HepG2 (cell line): ENCODE data around the gene NAGA. TPM values are rescaled to one million over a fixed set of nuclear protein-coding genes. Genes with fewer than 3 reads are reported as not detected.

ENCODE experiments used
- ATAC-seq: fragments of 200-7000 bp; cut with Tn5 transposase; 3 replicates; pipeline ENCODE4 v1.9.1; 2020; ENCODE audit warnings: mild to moderate bottlenecking, moderate library complexity
- BruUV-seq: library from RNA; stranded (reverse); fragments of 400-500 nt; replicated peaks from 2 replicates; lab custom pipeline; 2021; lab: Mats Ljungman, UMichigan
- CTCF ChIA-PET: fragments of 300-600 bp; formaldehyde crosslinking; extraction: SDS; loops from one replicate; lab custom pipeline; 2021; ENCODE audit warnings: low total read pairs, inconsistent platforms, low intra/inter-chr PET ratio; lab: Yijun Ruan, JAX
- POLR2A ChIA-PET: fragments of 350-600 bp; sonication (Branson Sonifier 250); formaldehyde crosslinking; loops from one replicate; lab custom pipeline; 2020; ENCODE audit warnings: antibody characterized with exemption, inconsistent platforms; lab: Yijun Ruan, JAX
- DNase-seq: peaks from one replicate; pipeline ENCODE4 v3.0.0-alpha.2; 2015; ENCODE audit warnings: low spot score
- FAIRE-seq: peaks from 3 replicates; lab custom pipeline; 2011; peaks lifted over from hg19 to GRCh38; lab: Jason Lieb, UNC
- H2AFZ ChIP-seq: one replicate; pipeline ENCODE4 v1.6.1; 2011; ENCODE audit warnings: low read length, inconsistent platforms
- H3K27ac ChIP-seq: fragments of 300-600 bp; 3 replicates; pipeline ENCODE4 v1.8.0; 2011; ENCODE audit warnings: mixed run types, mild to moderate bottlenecking, mixed read lengths, low read length, inconsistent platforms; ENCODE audit not compliant: insufficient read depth; ENCODE audit errors: extremely low read length
- H3K27me3 ChIP-seq, 2 experiments: fragments of 200-600 bp in 1 of 2; 2 replicates in 1 of 2; 3 replicates in 1 of 2; pipeline versions ENCODE4 v1.6.0 to v1.8.0; 2011; ENCODE audit warnings: low read length in 2 of 2, mild to moderate bottlenecking in 2 of 2, moderate library complexity in 2 of 2, inconsistent platforms in 1 of 2; ENCODE audit not compliant: insufficient read depth in 2 of 2, control insufficient read depth in 1 of 2
- H3K36me3 ChIP-seq, 2 experiments: fragments of 200-600 bp in 1 of 2; replicated peaks in 1 of 2; 2 replicates in 1 of 2; 3 replicates in 1 of 2; pipeline versions ENCODE4 v1.5.1 to v1.8.0; 2011; ENCODE audit warnings: low read length in 2 of 2, inconsistent platforms in 1 of 2; ENCODE audit not compliant: insufficient read depth in 2 of 2, control insufficient read depth in 1 of 2
- H3K4me1 ChIP-seq: 2 replicates; pipeline ENCODE4 v1.5.1; 2012; ENCODE audit warnings: low read length, inconsistent platforms; ENCODE audit not compliant: insufficient read depth
- H3K4me2 ChIP-seq: 2 replicates; pipeline ENCODE4 v1.6.0; 2011; ENCODE audit warnings: low read depth, low read length, inconsistent platforms
- H3K4me3 ChIP-seq, 3 experiments: fragments of 200-600 bp in 1 of 3; sonication (generic), shearing (Covaris generic) in 1 of 3; replicated peaks in 1 of 3; 2 replicates each; pipeline ENCODE4 v1.5.1; 2011 to 2016; ENCODE audit warnings: low read length in 3 of 3, inconsistent platforms in 2 of 3, low read depth in 2 of 3, mild to moderate bottlenecking in 2 of 3, control low read depth in 1 of 3, mixed read lengths in 1 of 3; ENCODE audit not compliant: insufficient read depth in 1 of 3
- H3K79me2 ChIP-seq: one replicate; pipeline ENCODE4 v1.6.1; 2011; ENCODE audit warnings: low read length, inconsistent platforms; ENCODE audit not compliant: insufficient read depth
- H3K9ac ChIP-seq: 2 replicates; pipeline ENCODE4 v1.6.0; 2011; ENCODE audit warnings: mild to moderate bottlenecking, low read depth, low read length, inconsistent platforms; ENCODE audit not compliant: insufficient read depth
- H3K9me3 ChIP-seq: 2 replicates; pipeline ENCODE4 v1.5.1; 2012; ENCODE audit warnings: mild to moderate bottlenecking, low read length
- H4K20me1 ChIP-seq: 2 replicates; pipeline ENCODE4 v1.6.0; 2011; ENCODE audit warnings: inconsistent platforms, mild to moderate bottlenecking, low read length, moderate library complexity; ENCODE audit not compliant: insufficient read depth
- ATM ChIP-seq: fragments of 450-650 bp; IDR thresholded peaks from 2 replicates; pipeline ENCODE4 v1.7.1; 2017; ENCODE audit warnings: mild to moderate bottlenecking, borderline replicate concordance
- DMAP1 ChIP-seq: IDR thresholded peaks from 2 replicates; pipeline ENCODE4 v1.6.1; 2016
- EED ChIP-seq: sonication (generic); formaldehyde crosslinking; IDR thresholded peaks from 2 replicates; pipeline ENCODE4 v1.5.0; 2020; ENCODE audit warnings: mild to moderate bottlenecking, missing genetic modification reagents
- HDAC1 ChIP-seq: sonication (generic); formaldehyde crosslinking; IDR thresholded peaks from 2 replicates; pipeline ENCODE4 v1.5.1; 2020; ENCODE audit warnings: mild to moderate bottlenecking, missing genetic modification reagents
- JARID2 ChIP-seq: sonication (generic); formaldehyde crosslinking; IDR thresholded peaks from 2 replicates; pipeline ENCODE4 v1.8.1; 2023; ENCODE audit warnings: missing genetic modification reagents, inconsistent platforms; ENCODE audit not compliant: insufficient replicate concordance
- MAFG ChIP-seq: sonication (generic); formaldehyde crosslinking; IDR thresholded peaks from 2 replicates; pipeline ENCODE4 v1.5.1; 2020; ENCODE audit warnings: mild to moderate bottlenecking, missing genetic modification reagents
- SAFB2 ChIP-seq: sonication (generic); formaldehyde crosslinking; IDR thresholded peaks from 2 replicates; pipeline ENCODE4 v1.5.1; 2020; ENCODE audit warnings: missing genetic modification reagents, low read depth, mild to moderate bottlenecking, borderline replicate concordance
- SMC3 ChIP-seq: IDR thresholded peaks from 2 replicates; pipeline ENCODE4 v1.6.1; 2011; ENCODE audit warnings: low read length, improper control_type of control experiment
- ZMYM2 ChIP-seq: sonication (generic); formaldehyde crosslinking; IDR thresholded peaks from 2 replicates; pipeline ENCODE4 v1.8.0; 2022; ENCODE audit warnings: mild to moderate bottlenecking, missing genetic modification reagents
- ZNF180 ChIP-seq: sonication (generic); formaldehyde crosslinking; IDR thresholded peaks from 2 replicates; pipeline ENCODE4 v1.4.0; 2020; ENCODE audit warnings: low read depth, missing genetic modification reagents, borderline replicate concordance
- ZNF24 ChIP-seq: fragments of 450-650 bp; IDR thresholded peaks from 2 replicates; pipeline ENCODE4 v1.6.1; 2017; ENCODE audit warnings: antibody characterized with exemption, mild to moderate bottlenecking
- ZNF629 ChIP-seq: sonication (generic); formaldehyde crosslinking; conservative IDR thresholded peaks from 2 replicates; pipeline ENCODE4 v1.5.0; 2020; ENCODE audit warnings: missing genetic modification reagents
- ZNF678 ChIP-seq: sonication (generic); formaldehyde crosslinking; IDR thresholded peaks from 2 replicates; pipeline ENCODE4 v1.4.0; 2020; ENCODE audit warnings: mild to moderate bottlenecking, missing genetic modification reagents
- WGBS: methylation state at CpG from one replicate; pipeline ENCODE4 v1.1.6; 2017; ENCODE audit warnings: low lambda C conversion rate; 5-methylcytosine and 5-hydroxymethylcytosine counted together
- in situ Hi-C: cut with HindIII; loops from 2 replicates; pipeline ENCODE4 v1.10.0; 2017; ENCODE audit warnings: low pct_unique_long_range_greater_than_20kb; ENCODE audit not compliant: extremely low pct_ligation_motif_present
- intact Hi-C: fragments of 100-400 bp; cut with micrococcal nuclease; formaldehyde crosslinking; loops from one replicate; pipeline ENCODE4 v1.10.0; 2022; ENCODE audit not compliant: unreplicated experiment
- polyA plus RNA-seq, 8 experiments: library from polyadenylated mRNA; depleted of rRNA in 3 of 8; stranded (reverse) in 7 of 8; unstranded in 1 of 8; fragments of >200 nt; fragmentation: Illumina TruSeq in 4 of 8; extraction: Trizol in 4 of 8; gene quantifications; 2 replicates each; pipeline versions ENCODE4 v1.2.1 to v1.2.3, GENCODE V29; 2011 to 2016; ENCODE audit warnings: low read depth in 4 of 8, missing spikeins in 1 of 8, mixed read lengths in 1 of 8; ENCODE audit not compliant: insufficient read depth in 1 of 8
- total RNA-seq, 5 experiments: library from RNA; depleted of rRNA; stranded (reverse); fragments of >200 nt; fragmentation: Illumina TruSeq; extraction: Trizol; gene quantifications; 2 replicates each; pipeline ENCODE4 v1.2.3, GENCODE V29; 2016; ENCODE audit warnings: low read depth in 1 of 5

The NAGA gene
- total and polyA plus RNA-seq, 2 of the 13 experiments (the other 11 are each of a cell fraction or from before 2014, with no cell fraction given): 15.1 to 23.4 TPM

DNA sequence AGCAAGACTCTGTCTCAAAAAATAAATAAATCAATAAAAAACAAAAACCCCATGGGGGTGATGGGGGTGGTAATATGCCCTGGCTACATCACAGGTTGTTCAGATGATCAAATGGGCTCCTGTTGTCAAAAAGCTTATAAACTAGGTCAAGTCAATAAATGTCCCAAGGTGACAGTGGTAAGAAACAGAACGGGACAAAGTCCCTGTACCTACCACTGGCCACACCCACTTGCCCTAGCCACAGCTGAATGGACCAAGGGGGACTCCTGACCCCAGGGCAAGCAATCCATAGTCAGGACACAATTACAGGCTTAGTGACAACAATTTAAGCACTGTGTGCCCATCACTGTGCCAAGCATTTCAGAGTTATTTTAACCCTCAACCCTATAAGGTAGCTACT is 6.0 kb downstream of the NAGA start (continued):
- TF ChIP-seq ZMYM2 (CRISPR knock-in tag) (peak; percentile 63; the same call in 1 of the 2 replicates), MAFG (CRISPR knock-in tag) (no peak), EED (CRISPR knock-in tag) (no peak), ZNF629 (CRISPR knock-in tag) (peak; percentile 18; the same call in 1 of the 2 replicates), HDAC1 (CRISPR knock-in tag) (0 out of 2 replicates have a peak, but pooled peaks have one; percentile 28)

DNA sequence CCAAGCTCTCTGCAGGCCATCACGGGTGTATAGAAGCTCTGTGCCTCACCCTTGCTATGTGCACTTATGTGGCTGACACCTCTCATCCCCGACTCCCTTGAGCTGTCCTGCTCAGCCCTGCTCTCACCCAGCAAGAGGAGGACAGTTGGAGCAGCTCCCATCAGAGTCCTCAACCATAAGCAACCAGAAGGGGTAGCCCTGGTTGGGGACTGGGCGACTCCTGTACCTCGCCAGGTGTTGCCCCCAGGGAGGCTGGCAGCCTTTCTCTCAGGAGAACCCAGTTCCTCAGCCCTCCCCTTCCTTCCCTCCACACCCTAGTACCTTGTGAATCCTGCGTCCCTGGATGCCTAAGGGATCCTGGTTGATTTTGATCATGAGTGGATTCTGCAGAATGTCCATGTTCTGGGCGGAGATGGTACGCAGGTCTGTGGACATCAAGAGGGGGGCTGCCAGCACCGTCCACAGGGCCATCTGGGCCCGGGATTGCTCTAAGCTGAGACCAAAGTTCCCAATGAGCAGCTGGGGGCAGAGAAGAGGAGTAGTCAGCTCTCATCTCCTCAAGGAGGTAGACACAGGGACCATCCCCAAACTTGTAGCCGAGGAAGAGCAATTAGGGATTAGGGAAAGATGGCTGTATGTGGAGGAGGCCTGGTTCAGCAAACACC is 8.0 kb downstream of the NAGA start:
- H3K4me1 ChIP-seq: peaks cover 11% of the 10 kb centered on the region
- H4K20me1 ChIP-seq: no peaks in the 10 kb centered on the region
- BruUV-seq: no TSS peak
- no peak for FAIRE-seq
- ChIA-PET CTCF (no interaction called here), POLR2A (no interaction called here)
- ATAC-seq: no peak
- H3K4me3 ChIP-seq: no peak overlapping the region
- H2AFZ ChIP-seq: no peak overlapping the region
- peaks cover 12% of the 10 kb centered on the region in 2 experiments; a peak in 4 of 5 replicates for H3K36me3 ChIP-seq
- 96% methylated on average over 7 of the region's 10 CpGs for WGBS
- no peak for DNase-seq
- in situ Hi-C loops (no loop called here), intact Hi-C loops (no loop called here)
- no peak overlapping the region for H3K9ac ChIP-seq
- TF ChIP-seq ZNF180 (CRISPR knock-in tag) (no peak), SAFB2 (no peak), ZNF24 (no peak), SMC3 (no peak), ATM (no peak), ZNF678 (CRISPR knock-in tag) (no peak), DMAP1 (CRISPR knock-in tag) (no peak), JARID2 (CRISPR knock-in tag) (no peak)
- H3K4me2 ChIP-seq: no peak overlapping the region
- H3K9me3 ChIP-seq: no peaks in the 10 kb centered on the region
- no peaks in the 10 kb centered on the region for H3K27me3 ChIP-seq
- no peaks in the 10 kb centered on the region for H3K79me2 ChIP-seq
- H3K27ac ChIP-seq: no peak overlapping the region
